Measurements from ENCODE around the gene CD22. TPM values are rescaled to one million over a fixed set of nuclear protein-coding genes. Genes with fewer than 3 reads are reported as not detected.
A peak's percentile ranks its signal among the peaks of the same experiment; 100 is the strongest.

The CD22 gene
- total and polyA plus RNA-seq, 2 of the 13 experiments (the other 11 are each of a cell fraction or from before 2014, with no cell fraction given) = 0.71 to 1.7 TPM

DNA sequence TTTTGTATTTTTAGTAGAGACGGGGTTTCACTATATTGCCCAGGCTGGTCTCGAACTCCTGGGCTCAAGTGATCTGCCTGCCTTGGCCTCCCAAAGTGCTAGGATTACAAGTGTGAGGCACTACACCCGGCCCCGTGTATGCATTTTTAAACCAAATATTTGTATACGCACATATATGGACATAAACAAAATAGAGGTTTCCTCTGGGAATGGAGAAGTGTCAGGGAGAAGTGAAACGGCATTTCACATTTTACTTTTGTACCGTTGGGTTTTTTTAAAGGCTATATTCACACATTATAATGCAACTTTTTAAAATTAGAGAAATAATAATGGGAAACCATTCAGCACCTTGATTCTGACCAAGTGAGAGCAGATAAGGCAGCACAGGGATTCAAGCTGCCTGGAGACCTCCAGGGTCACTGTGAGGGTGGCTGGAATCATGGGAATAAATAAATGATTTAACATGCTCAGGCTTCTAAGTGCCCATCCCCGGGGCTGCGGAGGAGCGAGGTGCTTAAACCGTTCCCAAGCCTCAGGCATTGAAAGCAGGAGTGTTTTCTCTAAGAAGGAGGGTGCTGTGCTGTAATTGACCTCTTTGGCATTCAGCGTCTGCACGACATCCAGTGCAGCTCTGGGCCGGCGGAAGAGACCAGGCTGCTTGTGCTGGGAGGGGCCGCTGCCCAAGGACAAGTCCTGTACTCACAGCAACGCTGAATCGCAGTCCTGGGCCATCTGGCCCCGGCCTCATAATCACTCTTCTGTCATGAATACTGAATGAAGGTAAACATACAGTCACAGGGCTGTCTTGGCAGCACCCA, 66.6 kb downstream of the CD22 start (continued):
- TF ChIP-seq ZFY (CRISPR knock-in tag; IDR thresholded peaks at IDR 0.05) (0 out of 2 replicates have a peak, but pooled peaks have one; percentile 25), SP4 (CRISPR knock-in tag; IDR thresholded peaks at IDR 0.05) (no peak), MXI1 (IDR thresholded peaks at IDR 0.05; ENCODE audit: borderline replicate concordance, low read depth, low read length) (no peak), MTF1 (CRISPR knock-in tag; IDR thresholded peaks at IDR 0.05) (no peak), DRAP1 (CRISPR knock-in tag; IDR thresholded peaks at IDR 0.05) (peak; percentile 37; the same call in 1 of the 2 replicates), SP5 (CRISPR knock-in tag; IDR thresholded peaks at IDR 0.05; ENCODE audit: borderline replicate concordance, low read depth) (0 out of 2 replicates have a peak, but pooled peaks have one; percentile 24), ZMAT3 (CRISPR knock-in tag; conservative IDR thresholded peaks at IDR 0.05) (no peak), TEAD2 (CRISPR knock-in tag; IDR thresholded peaks at IDR 0.05) (no peak), GRHL1 (CRISPR knock-in tag; conservative IDR thresholded peaks at IDR 0.05) (no peak), GFI1 (CRISPR knock-in tag; IDR thresholded peaks at IDR 0.05; ENCODE audit: borderline replicate concordance) (no peak), ZBTB2 (CRISPR knock-in tag; IDR thresholded peaks at IDR 0.05; ENCODE audit: low read depth) (no peak)
- TF ChIP-seq, protein P1, sequence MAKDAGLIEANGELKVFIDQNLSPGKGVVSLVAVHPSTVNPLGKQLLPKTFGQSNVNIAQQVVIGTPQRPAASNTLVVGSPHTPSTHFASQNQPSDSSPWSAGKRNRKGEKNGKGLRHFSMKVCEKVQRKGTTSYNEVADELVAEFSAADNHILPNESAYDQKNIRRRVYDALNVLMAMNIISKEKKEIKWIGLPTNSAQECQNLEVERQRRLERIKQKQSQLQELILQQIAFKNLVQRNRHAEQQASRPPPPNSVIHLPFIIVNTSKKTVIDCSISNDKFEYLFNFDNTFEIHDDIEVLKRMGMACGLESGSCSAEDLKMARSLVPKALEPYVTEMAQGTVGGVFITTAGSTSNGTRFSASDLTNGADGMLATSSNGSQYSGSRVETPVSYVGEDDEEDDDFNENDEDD (CRISPR knock-in tag; IDR thresholded peaks at IDR 0.05; ENCODE audit: borderline replicate concordance) = no peak
- TF ChIP-seq, protein P2, sequence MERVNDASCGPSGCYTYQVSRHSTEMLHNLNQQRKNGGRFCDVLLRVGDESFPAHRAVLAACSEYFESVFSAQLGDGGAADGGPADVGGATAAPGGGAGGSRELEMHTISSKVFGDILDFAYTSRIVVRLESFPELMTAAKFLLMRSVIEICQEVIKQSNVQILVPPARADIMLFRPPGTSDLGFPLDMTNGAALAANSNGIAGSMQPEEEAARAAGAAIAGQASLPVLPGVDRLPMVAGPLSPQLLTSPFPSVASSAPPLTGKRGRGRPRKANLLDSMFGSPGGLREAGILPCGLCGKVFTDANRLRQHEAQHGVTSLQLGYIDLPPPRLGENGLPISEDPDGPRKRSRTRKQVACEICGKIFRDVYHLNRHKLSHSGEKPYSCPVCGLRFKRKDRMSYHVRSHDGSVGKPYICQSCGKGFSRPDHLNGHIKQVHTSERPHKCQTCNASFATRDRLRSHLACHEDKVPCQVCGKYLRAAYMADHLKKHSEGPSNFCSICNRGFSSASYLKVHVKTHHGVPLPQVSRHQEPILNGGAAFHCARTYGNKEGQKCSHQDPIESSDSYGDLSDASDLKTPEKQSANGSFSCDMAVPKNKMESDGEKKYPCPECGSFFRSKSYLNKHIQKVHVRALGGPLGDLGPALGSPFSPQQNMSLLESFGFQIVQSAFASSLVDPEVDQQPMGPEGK (CRISPR knock-in tag; IDR thresholded peaks at IDR 0.05) = peak; percentile 82
- TF ChIP-seq, protein P3, sequence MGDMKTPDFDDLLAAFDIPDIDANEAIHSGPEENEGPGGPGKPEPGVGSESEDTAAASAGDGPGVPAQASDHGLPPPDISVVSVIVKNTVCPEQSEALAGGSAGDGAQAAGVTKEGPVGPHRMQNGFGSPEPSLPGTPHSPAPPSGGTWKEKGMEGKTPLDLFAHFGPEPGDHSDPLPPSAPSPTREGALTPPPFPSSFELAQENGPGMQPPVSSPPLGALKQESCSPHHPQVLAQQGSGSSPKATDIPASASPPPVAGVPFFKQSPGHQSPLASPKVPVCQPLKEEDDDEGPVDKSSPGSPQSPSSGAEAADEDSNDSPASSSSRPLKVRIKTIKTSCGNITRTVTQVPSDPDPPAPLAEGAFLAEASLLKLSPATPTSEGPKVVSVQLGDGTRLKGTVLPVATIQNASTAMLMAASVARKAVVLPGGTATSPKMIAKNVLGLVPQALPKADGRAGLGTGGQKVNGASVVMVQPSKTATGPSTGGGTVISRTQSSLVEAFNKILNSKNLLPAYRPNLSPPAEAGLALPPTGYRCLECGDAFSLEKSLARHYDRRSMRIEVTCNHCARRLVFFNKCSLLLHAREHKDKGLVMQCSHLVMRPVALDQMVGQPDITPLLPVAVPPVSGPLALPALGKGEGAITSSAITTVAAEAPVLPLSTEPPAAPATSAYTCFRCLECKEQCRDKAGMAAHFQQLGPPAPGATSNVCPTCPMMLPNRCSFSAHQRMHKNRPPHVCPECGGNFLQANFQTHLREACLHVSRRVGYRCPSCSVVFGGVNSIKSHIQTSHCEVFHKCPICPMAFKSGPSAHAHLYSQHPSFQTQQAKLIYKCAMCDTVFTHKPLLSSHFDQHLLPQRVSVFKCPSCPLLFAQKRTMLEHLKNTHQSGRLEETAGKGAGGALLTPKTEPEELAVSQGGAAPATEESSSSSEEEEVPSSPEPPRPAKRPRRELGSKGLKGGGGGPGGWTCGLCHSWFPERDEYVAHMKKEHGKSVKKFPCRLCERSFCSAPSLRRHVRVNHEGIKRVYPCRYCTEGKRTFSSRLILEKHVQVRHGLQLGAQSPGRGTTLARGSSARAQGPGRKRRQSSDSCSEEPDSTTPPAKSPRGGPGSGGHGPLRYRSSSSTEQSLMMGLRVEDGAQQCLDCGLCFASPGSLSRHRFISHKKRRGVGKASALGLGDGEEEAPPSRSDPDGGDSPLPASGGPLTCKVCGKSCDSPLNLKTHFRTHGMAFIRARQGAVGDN (CRISPR knock-in tag; IDR thresholded peaks at IDR 0.05) = peak; percentile 71
- TF ChIP-seq, protein P4, sequence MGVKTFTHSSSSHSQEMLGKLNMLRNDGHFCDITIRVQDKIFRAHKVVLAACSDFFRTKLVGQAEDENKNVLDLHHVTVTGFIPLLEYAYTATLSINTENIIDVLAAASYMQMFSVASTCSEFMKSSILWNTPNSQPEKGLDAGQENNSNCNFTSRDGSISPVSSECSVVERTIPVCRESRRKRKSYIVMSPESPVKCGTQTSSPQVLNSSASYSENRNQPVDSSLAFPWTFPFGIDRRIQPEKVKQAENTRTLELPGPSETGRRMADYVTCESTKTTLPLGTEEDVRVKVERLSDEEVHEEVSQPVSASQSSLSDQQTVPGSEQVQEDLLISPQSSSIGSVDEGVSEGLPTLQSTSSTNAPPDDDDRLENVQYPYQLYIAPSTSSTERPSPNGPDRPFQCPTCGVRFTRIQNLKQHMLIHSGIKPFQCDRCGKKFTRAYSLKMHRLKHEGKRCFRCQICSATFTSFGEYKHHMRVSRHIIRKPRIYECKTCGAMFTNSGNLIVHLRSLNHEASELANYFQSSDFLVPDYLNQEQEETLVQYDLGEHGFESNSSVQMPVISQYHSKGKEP (CRISPR knock-in tag; IDR thresholded peaks at IDR 0.05) = no peak

Measured in HepG2 (cell line).